ENCODE data around the gene CUL3. TPM values are rescaled to one million over a fixed set of nuclear protein-coding genes. Genes with fewer than 3 reads are reported as not detected.

The CUL3 gene
- total RNA-seq, 1 experiment from 2014 or later, result 114 TPM

- Histone ChIP-seq H3K23me2 (ENCODE audit: insufficient read length, low read depth, low read length, poor library complexity, severe bottlenecking) (no peaks in the 10 kb centered on the region), H3K18ac (ENCODE audit: insufficient read length, low read depth, low read length) (no peak overlapping the region), H3K4me2 (ENCODE audit: insufficient read depth, insufficient read length, low read length) (no peak overlapping the region), H4K5ac (ENCODE audit: insufficient read length, low read depth, low read length) (no peak overlapping the region), H3K14ac (ENCODE audit: insufficient read depth, low read length) (no peak overlapping the region), H3K27me3 (ENCODE audit: insufficient read depth, low read length) (no peaks in the 10 kb centered on the region), H4K91ac (ENCODE audit: insufficient read length, low read depth, low read length) (no peak overlapping the region), H2BK12ac (ENCODE audit: insufficient read length, low read depth, low read length) (no peak overlapping the region), H4K20me1 (ENCODE audit: control insufficient read depth, insufficient read depth, insufficient read length) (no peaks in the 10 kb centered on the region), H3K9me3 (ENCODE audit: control insufficient read depth, low read depth, low read length) (no peaks in the 10 kb centered on the region), H3K4ac (ENCODE audit: low read depth, low read length) (no peak overlapping the region), H2BK5ac (ENCODE audit: insufficient read length, low read length) (no peak overlapping the region), H4K8ac (replicated peaks; ENCODE audit: insufficient read length, low read depth, low read length) (no peak overlapping the region), H2BK120ac (ENCODE audit: low read depth, low read length, poor library complexity, severe bottlenecking) (no peak overlapping the region), H2AK5ac (ENCODE audit: insufficient read length, low read length) (no peak overlapping the region), H3K79me1 (ENCODE audit: insufficient read depth, low read depth, low read length, poor library complexity, severe bottlenecking) (peaks cover 8% of the 10 kb centered on the region), H3K56ac (ENCODE audit: insufficient read length, low read depth, low read length) (no peak overlapping the region), H2BK15ac (ENCODE audit: low read depth, low read length) (no peak overlapping the region), H3K23ac (ENCODE audit: insufficient read length, low read depth, low read length) (no peak overlapping the region), H2AFZ (ENCODE audit: low read length) (no peak overlapping the region), H3K9ac (ENCODE audit: extremely low read depth, insufficient read length, low read length) (no peak overlapping the region), H3K4me1 (ENCODE audit: insufficient read depth, low read length) (no peaks in the 10 kb centered on the region; the same call in 1 of the 2 replicates), H2BK20ac (ENCODE audit: low read depth, low read length, poor library complexity, severe bottlenecking) (no peak overlapping the region), H3K27ac (ENCODE audit: insufficient read length, low read depth, low read length) (no peak overlapping the region), H3T11ph (ENCODE audit: low read length) (no peak overlapping the region), H3K79me2 (ENCODE audit: insufficient read depth, low read length) (peaks cover 2% of the 10 kb centered on the region; the same call in 1 of the 2 replicates)
- Mint-ChIP-seq H3K9me3 (no peaks in the 10 kb centered on the region; a peak in 1 of 5 replicates), H3K36me3 (ENCODE audit: insufficient read depth in 1 of 3, low read depth in 3 of 3) (peaks cover 8 to 20% (median 11%) of the 10 kb centered on the region in 3 experiments; a peak in 6 of 7 replicates), H3K4me1 (peaks cover 27 to 30% of the 10 kb centered on the region in 2 experiments), H3K4me3 (no peak overlapping the region), H3K27ac (no peak overlapping the region), H3K27me3 (ENCODE audit: low read depth) (no peaks in the 10 kb centered on the region)
- no CpG with 5 or more reads among the region's 1 CpG for WGBS (ENCODE audit: extremely low coverage, insufficient read length, low lambda C conversion rate)
- DNase-seq, result no peak
- no peak for TF ChIP-seq CTCF (conservative IDR thresholded peaks at IDR 0.05)
These were observed 59.4 kb downstream of the CUL3 start for GRCh38 chr2:224525774-224526173.

All from H9 (cell line).